Esophagus squamous epithelium (tissue), 4 donors: Measurements from ENCODE around the gene PTTG1IP2.

Source experiments
- POLR2A ChIP-seq, 4 donors: fragments of 450-650 bp; IDR thresholded peaks; one replicate each; pipeline ENCODE4 v1.6.1; 2017; ENCODE audit warnings: antibody characterized with exemption in 4 of 4, mild to moderate bottlenecking in 4 of 4, moderate library complexity in 3 of 4
- TF ChIP-seq, protein P1 (sequence below), 6 experiments: fragments of 450-650 bp in 4 of 6; fragments of 200-600 bp in 2 of 6; sonication (generic) in 2 of 6; IDR thresholded peaks; one replicate each; pipeline ENCODE4 v1.5.1; 2016 to 2019; ENCODE audit warnings: antibody characterized with exemption in 6 of 6, mild to moderate bottlenecking in 4 of 6, moderate library complexity in 4 of 6

DNA sequence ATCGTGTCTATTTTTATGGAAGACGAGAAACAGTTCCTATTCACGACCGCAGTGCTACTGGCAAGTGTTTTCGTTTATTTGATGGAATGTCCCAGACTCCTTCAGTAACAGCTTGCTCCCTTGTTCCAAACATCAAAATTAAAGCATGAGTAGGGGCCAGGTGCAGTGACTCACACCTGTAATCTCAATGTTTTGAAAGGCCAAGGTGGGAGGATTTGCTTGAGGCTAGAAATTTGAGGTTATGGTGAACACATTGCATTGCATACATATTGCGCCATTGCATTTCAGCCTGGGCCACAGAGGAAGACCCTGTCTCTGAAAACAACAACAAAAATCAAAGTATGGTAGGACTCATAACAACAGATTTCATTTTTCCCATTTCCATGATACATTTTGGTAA lies 22.8 kb downstream of the PTTG1IP2 start:
- TF ChIP-seq, protein P1, sequence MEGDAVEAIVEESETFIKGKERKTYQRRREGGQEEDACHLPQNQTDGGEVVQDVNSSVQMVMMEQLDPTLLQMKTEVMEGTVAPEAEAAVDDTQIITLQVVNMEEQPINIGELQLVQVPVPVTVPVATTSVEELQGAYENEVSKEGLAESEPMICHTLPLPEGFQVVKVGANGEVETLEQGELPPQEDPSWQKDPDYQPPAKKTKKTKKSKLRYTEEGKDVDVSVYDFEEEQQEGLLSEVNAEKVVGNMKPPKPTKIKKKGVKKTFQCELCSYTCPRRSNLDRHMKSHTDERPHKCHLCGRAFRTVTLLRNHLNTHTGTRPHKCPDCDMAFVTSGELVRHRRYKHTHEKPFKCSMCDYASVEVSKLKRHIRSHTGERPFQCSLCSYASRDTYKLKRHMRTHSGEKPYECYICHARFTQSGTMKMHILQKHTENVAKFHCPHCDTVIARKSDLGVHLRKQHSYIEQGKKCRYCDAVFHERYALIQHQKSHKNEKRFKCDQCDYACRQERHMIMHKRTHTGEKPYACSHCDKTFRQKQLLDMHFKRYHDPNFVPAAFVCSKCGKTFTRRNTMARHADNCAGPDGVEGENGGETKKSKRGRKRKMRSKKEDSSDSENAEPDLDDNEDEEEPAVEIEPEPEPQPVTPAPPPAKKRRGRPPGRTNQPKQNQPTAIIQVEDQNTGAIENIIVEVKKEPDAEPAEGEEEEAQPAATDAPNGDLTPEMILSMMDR (IDR thresholded peaks at IDR 0.05): no peak
- TF ChIP-seq POLR2A (IDR thresholded peaks at IDR 0.05): no peak
